GM21576 (cell line): ENCODE data around the gene HERC5.
"Not testable (repeated sequence)": the region's sequence is repeated elsewhere in the genome, so short reads cannot be mapped to it uniquely, and the experiment has no call there.

ENCODE experiments used
- ATAC-seq: cut with Tn5 transposase; IDR thresholded peaks from one replicate; pipeline ENCODE4 v1.9.1; 2021; ENCODE audit warnings: mild to moderate bottlenecking, moderate library complexity; ENCODE audit not compliant: unreplicated experiment

The HERC5 gene

DNA sequence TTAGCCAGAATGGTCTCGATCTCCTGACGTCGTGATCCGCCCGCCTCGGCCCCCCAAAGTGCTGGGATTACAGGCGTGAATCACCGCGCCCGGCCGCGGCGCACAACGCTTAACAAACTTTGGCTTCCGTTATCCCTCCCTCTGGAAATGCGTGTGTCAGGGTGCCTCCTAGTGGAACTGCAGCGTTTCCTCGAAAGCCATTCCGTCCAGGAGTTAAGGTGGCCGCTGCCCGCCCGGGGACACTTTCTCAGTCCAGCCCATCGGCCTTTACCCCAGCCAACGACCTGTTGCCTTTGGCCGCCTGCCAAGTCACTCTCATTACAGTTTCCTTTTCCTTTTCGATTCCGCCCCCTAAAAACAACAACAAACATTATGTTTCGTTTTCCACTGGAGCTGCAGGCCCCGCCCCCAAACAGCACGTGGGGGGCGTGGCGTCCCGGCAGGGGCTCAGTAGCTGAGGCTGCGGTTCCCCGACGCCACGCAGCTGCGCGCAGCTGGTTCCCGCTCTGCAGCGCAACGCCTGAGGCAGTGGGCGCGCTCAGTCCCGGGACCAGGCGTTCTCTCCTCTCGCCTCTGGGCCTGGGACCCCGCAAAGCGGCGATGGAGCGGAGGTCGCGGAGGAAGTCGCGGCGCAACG lies at the start of gene HERC5:
HERC5 (plus strand) TSS at position 450 of the 637 bp plus-strand sequence; CDS start at position 601, 151 bp downstream.
- ATAC-seq: peak; percentile 90

GRCh38 chr4:88409206-88409605 lies 47.7 kb upstream of the HERC5 start:
- ATAC-seq: no peak

DNA sequence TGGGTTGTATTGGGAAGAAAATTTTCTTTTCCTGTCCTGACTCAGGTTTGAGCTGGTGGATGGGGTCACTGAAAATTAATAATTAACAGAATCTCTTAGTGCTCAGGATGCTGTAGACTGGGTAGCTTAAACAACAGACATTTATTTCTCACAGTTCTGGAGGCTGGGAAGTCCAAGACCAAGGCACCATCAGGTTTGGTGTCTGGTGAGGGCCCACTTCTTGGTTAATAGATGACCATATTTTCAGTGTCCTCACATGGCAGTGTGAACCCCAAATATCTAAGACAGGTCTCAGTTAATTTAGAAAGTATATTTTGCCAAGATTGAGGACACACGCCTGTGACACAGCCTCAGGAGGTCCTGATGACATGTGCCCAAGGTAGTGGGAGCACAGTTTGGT lies 47.1 kb upstream of the HERC5 start:
- no peak for ATAC-seq

DNA sequence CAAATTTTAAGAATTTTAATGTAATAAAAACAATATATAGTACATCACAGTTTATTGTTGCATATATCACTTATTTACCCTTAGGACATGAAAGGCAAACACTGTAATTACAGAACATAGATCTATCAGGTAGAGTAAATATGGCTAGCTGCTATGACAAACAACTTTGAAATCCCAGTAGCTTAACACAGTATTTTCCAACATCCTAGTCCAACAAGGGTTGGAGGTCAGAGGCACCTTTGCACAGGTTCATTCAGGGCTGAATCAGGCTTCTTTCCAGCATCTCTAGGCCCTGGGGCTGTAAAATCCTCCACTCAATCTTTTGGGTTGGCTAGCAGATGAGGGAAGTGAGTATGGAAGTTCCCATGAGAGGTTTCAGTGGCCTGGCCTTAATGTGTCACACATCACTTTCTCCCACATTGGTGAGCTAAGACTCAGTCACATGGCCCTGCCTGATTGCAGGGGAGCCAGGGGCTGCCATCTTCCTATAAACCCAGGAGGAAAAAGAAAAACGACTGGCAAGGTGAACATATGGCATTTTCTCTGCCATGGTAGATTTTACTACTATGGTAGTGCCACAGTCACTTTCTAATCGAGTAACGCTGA lies 45.3 kb upstream of the HERC5 start:
- no peak for ATAC-seq

DNA sequence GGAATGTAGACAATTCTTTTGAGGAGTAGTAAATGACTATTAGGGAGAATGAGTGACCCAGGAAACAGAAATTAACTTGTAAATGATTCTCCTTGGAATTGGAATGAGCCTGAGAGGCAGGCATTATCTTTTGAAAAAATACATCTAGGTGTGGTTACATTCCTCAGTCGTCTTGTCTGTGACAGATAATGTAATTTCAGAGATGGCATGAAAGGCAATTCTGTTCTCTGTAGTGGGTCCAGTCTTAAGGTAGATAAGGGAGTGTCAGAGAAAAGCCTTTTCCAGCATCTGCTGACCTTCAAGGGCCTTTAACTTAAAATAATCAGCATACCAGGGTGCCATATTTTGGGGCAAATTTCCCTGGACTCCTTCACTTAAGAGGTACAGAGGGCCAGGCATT lies 43.1 kb upstream of the HERC5 start:
- ATAC-seq: no peak

DNA sequence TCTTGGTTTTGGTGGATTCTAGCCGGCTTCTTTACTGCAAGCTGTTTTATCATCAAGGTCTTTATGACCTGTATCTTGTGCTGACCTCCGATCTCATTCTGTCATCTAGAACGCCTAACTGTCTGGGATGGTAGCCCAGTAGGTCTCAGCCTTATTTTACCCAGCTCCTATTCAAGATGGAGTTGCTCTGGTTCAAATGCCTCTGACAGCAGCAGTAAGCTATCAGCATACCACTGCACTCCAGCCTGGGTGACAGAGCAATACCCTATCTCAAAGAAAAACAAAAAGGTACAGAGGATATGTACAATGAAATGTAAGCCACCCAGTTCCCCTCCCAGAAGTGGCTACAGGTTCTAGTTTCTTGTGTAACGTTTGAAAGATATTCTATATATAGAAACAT lies 42.2 kb upstream of the HERC5 start:
- ATAC-seq: no peak

- no peak for ATAC-seq
These were observed 40.9 kb upstream of the HERC5 start for GRCh38 chr4:88415982-88416381.

GRCh38 chr4:88418411-88418810 lies 38.5 kb upstream of the HERC5 start:
- no peak for ATAC-seq

GRCh38 chr4:88419874-88420273 lies 37.0 kb upstream of the HERC5 start:
- no peak for ATAC-seq

DNA sequence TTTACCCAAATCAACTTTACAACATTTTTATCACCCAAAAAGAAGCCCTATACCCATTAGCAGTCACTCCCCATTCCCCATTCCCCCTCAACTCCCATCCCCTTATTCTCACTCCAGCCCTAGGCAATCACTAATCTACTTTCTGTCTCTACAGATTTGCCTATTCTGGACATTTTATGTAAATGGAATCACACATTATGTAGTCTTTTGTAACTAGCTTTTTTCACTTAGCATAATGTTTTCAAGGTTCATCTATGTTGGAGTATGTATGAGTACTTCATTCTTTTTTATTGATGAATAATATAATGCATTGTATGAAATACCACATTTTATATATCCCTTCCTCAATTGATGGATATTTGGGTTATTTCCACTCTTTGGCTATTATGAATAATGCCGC lies 36.1 kb upstream of the HERC5 start:
- ATAC-seq: no peak

DNA sequence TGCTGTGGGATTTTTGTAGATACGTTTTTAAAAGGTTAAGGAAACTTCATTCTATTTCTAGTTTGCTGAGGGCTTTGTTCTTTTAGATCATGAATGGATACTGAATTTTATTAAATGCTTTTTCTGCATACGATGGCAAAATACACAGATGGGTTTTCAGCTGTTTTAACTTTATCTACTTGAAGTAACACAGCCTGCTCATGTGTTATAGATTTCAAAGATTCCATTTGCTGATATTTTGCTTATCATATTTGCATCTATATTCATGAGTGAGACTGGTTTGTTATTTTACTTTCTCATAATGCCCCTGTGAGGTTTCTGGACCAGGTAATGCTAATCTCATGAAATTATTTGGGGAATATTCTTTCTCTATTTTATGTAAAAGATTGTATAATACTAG lies 34.5 kb upstream of the HERC5 start:
- ATAC-seq: no peak

- ATAC-seq: no peak
These were observed 27.5 kb upstream of the HERC5 start for GRCh38 chr4:88429401-88429800.

DNA sequence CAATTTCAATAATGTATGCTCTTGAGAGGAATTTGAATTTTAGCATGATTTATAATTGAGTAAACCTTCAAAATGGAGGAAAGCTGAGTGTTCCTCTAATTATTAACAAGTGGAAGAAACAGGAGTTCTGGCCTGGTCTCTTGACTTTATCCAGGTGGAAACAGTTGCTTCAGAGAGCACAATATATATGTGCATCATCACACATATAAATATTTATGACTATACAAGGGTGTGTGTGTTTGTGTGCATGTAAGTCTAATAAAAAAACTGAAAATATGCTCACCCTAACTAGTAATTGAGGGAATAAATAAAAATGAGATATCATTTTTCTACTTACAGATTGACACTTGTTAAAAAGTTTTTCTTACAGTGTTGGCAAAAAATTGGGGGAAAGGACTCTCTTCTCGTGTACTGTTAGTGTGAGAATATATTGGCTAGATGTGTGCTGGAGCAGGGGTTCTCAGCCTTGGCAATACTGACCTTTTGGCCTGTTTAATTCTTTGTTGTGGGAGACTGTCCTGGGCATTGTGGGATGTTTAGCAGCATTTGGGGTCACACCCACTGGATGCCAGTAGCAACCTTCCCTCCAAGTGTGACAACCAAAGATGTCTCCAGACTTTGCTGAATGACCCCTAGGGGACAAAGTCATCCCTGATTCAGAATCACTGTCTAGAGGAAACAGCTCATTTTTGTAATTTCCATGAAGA lies 20.8 kb upstream of the HERC5 start:
- ATAC-seq: no peak

- not testable (repeated sequence) for ATAC-seq
These were observed 19.0 kb upstream of the HERC5 start for GRCh38 chr4:88437873-88438272.

- ATAC-seq: no peak
These were observed 17.7 kb upstream of the HERC5 start for GRCh38 chr4:88439161-88439760.

DNA sequence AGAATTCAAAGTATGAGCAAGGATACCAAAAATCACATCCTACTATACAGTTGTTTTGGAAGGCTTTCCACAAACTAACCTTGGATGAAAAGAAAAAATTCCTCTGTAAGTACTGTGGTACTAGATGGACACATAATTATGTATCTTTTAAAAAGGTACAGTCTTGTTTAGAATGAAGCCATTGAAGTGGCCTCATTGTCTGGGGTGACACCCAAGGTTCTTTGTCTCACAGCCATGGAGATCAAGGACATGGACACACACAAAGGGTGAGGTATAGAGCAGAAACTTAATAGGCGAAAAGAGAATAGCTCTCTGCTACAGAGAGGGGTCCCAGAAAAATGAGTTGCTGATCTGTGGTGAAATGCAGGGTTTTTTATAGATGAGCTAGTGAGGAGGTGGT lies 16.8 kb upstream of the HERC5 start:
- no peak for ATAC-seq

GRCh38 chr4:88441696-88442095 lies 15.2 kb upstream of the HERC5 start:
- ATAC-seq: no peak

GRCh38 chr4:88442689-88443191 lies 14.2 kb upstream of the HERC5 start:
- no peak for ATAC-seq

DNA sequence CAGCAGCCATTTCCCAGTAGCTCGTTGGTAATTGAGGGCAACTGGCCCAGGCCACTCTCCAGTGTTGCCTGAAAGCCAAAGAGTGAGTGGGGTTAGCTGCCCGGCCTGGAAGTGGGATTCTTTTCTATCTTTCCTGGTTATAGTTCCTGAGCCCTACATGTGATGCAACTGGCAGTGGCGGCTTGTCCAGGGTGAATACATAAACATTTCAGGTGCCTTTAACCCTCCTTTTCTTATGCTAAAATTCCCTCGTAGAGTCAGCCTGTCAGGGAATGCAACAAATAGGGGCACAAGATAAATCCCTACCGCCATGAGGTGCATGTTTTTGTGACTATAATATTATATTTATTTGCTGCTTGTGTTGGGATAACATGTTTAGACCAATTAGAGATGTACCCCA lies 13.4 kb upstream of the HERC5 start:
- ATAC-seq: no peak

GRCh38 chr4:88445252-88445651 lies 11.7 kb upstream of the HERC5 start:
- no peak for ATAC-seq

DNA sequence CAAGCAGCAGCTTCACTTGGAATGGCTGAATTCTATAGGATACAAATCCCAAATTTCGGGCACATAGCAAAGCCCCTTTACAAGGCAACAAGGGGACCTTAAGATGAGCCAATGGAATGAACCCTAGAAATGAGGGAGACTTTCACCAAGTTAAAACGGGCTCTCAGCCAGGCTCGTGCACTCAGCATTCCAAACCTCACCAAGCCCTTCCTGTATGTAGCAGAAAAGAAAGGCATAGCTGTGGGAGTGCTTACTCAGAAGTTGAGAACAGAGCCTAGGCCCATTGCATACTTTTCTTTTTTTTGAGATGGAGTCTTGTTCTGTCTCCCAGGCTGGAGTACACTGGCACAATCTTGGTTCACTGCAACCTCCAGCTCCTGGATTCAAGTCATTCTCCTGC lies 10.8 kb upstream of the HERC5 start:
- ATAC-seq: no peak
